ENCODE data around the gene RNU1-4.
"Not testable (repeated sequence)": the region's sequence is repeated elsewhere in the genome, so short reads cannot be mapped to it uniquely, and the experiment has no call there.

DNA sequence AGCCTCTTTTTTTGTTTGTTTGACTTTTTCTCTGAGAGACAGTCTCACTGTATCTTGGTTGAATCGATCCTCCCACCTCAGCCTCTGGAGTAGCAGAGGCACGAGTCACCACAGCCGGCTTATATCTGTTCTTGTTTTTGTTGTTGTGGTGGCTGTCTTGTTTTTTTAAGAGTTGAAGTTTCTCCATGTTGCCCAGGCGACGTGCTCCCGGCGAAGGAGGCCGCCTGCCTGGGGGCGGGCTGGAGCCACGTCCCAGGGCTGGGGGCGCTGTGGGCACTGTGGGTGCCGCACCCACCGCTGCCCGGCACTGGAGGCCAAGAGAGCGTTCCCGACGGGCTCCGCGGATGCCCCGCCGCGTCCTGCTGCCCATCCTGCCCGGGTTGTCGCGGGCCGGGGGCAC, 8.4 kb downstream of the RNU1-4 start:
- not testable (repeated sequence) for TF ChIP-seq POLR2AphosphoS5 (IDR thresholded peaks at IDR 0.05; ENCODE audit: low read depth, low read length); MXI1 (IDR thresholded peaks at IDR 0.05; ENCODE audit: low read depth, low read length); RAD21 (IDR thresholded peaks at IDR 0.05; ENCODE audit: low read length); RCOR1 (IDR thresholded peaks at IDR 0.05; ENCODE audit: low read length); FOSL2 (IDR thresholded peaks at IDR 0.05; ENCODE audit: borderline replicate concordance, low read depth); EP300 (IDR thresholded peaks at IDR 0.05; ENCODE audit: borderline replicate concordance in 1 of 2, low read depth in 1 of 2, low read length in 1 of 2); NFIC (IDR thresholded peaks at IDR 0.05; ENCODE audit: borderline replicate concordance); MAX (IDR thresholded peaks at IDR 0.05; ENCODE audit: low read depth); REST (IDR thresholded peaks at IDR 0.05; ENCODE audit: low read depth, low read length); GABPA (IDR thresholded peaks at IDR 0.05; ENCODE audit: low read depth); CHD2 (IDR thresholded peaks at IDR 0.05; ENCODE audit: low read length, partially characterized antibody); SMC3 (IDR thresholded peaks at IDR 0.05; ENCODE audit: low read depth, low read length)
- TF ChIP-seq, protein P1, sequence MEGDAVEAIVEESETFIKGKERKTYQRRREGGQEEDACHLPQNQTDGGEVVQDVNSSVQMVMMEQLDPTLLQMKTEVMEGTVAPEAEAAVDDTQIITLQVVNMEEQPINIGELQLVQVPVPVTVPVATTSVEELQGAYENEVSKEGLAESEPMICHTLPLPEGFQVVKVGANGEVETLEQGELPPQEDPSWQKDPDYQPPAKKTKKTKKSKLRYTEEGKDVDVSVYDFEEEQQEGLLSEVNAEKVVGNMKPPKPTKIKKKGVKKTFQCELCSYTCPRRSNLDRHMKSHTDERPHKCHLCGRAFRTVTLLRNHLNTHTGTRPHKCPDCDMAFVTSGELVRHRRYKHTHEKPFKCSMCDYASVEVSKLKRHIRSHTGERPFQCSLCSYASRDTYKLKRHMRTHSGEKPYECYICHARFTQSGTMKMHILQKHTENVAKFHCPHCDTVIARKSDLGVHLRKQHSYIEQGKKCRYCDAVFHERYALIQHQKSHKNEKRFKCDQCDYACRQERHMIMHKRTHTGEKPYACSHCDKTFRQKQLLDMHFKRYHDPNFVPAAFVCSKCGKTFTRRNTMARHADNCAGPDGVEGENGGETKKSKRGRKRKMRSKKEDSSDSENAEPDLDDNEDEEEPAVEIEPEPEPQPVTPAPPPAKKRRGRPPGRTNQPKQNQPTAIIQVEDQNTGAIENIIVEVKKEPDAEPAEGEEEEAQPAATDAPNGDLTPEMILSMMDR (IDR thresholded peaks at IDR 0.05), result not testable (repeated sequence)

Measured in SK-N-SH (cell line).